H1 (cell line): ENCODE results near the gene ZNF488. TPM values are rescaled to one million over a fixed set of nuclear protein-coding genes. Genes with fewer than 3 reads are reported as not detected.

ENCODE experiments used
- MAX ChIP-seq: IDR thresholded peaks from 2 replicates; pipeline ENCODE4 v1.6.1; 2012; ENCODE audit warnings: inconsistent platforms
- polyA plus RNA-seq, 7 experiments: library from polyadenylated mRNA; depleted of rRNA in 3 of 7; stranded (reverse) in 5 of 7; unstranded in 2 of 7; fragments of >200 nt in 5 of 7; fragments of 200-250 nt in 2 of 7; gene quantifications; 1 replicate in 5 of 7; 2 replicates in 1 of 7; 4 replicates in 1 of 7; pipeline versions ENCODE4 v1.2.1 to v1.2.3, GENCODE V29; 2011 to 2013; ENCODE audit warnings: missing spikeins in 2 of 7, mixed read lengths in 2 of 7
- total RNA-seq: library from RNA; stranded (reverse); fragmentation: NEBNext Ultra II Directional; extraction: Animal tissue kit (Norgen Biotek cat#: 25700); gene quantifications from 2 replicates; pipeline ENCODE4 v1.2.1, GENCODE V29; 2021

ZNF488 gene
- total and polyA plus RNA-seq, 2 of the 8 experiments (the other 6 are each of a cell fraction or from before 2014, with no cell fraction given): 7.9 to 11.4 TPM

GRCh38 chr10:47351899-47352815 lies 31.9 kb downstream of the ZNF488 start (continued):
- no peak for TF ChIP-seq MAX
